Left forelimb (tissue), 1 donor: ENCODE measurements around the gene GFOD1.
"Not testable (repeated sequence)": the region's sequence is repeated elsewhere in the genome, so short reads cannot be mapped to it uniquely, and the experiment has no call there.

Source experiments
- DNase-seq: peaks from one replicate; pipeline ENCODE4 v3.0.0-alpha.2; 2018; ENCODE audit warnings: low spot score

GFOD1 gene

GRCh38 chr6:13441778-13442177, 45.6 kb downstream of the GFOD1 start:
- peak; percentile 40 for DNase-seq

GRCh38 chr6:13439644-13440043, 47.8 kb downstream of the GFOD1 start:
- peak; percentile 2 for DNase-seq

- no peak for DNase-seq
Measured at GRCh38 chr6:13438126-13438525, 49.3 kb downstream of the GFOD1 start.

GRCh38 chr6:13437218-13437996, 50.0 kb downstream of the GFOD1 start:
- peak; percentile 6 for DNase-seq

GRCh38 chr6:13436399-13437217, 50.8 kb downstream of the GFOD1 start:
- DNase-seq, result peak; percentile 2

- peak; percentile 33 for DNase-seq
Measured at GRCh38 chr6:13435477-13436246, 51.7 kb downstream of the GFOD1 start.

GRCh38 chr6:13434777-13435176, 52.6 kb downstream of the GFOD1 start:
- peak; percentile 1 for DNase-seq

- DNase-seq, result not testable (repeated sequence)
Measured at GRCh38 chr6:13434135-13434775, 53.1 kb downstream of the GFOD1 start.

- peak; percentile 15 for DNase-seq
Measured at GRCh38 chr6:13433709-13434121, 53.7 kb downstream of the GFOD1 start.

GRCh38 chr6:13432526-13433184, 54.7 kb downstream of the GFOD1 start:
- no peak for DNase-seq

GRCh38 chr6:13431861-13432465, 55.4 kb downstream of the GFOD1 start:
- DNase-seq, result no peak

GRCh38 chr6:13431059-13431656, 56.2 kb downstream of the GFOD1 start:
- DNase-seq, result no peak

- no peak for DNase-seq
Measured at GRCh38 chr6:13429406-13429753, 58.0 kb downstream of the GFOD1 start.

GRCh38 chr6:13428583-13429405, 58.6 kb downstream of the GFOD1 start:
- DNase-seq, result peak; percentile 55

GRCh38 chr6:13427801-13428582, 59.4 kb downstream of the GFOD1 start:
- peak; percentile 33 for DNase-seq

GRCh38 chr6:13427316-13427715, 60.1 kb downstream of the GFOD1 start:
- DNase-seq, result peak; percentile 25

GRCh38 chr6:13425943-13426931, 61.2 kb downstream of the GFOD1 start:
- peak; percentile 60 for DNase-seq
